GM12878 (cell line): ENCODE measurements around the gene C19orf12. TPM values are rescaled to one million over a fixed set of nuclear protein-coding genes. Genes with fewer than 3 reads are reported as not detected.

Experiments used
- CBX3 ChIP-seq: fragments of 200-600 bp; sonication (generic); IDR thresholded peaks from 2 replicates; pipeline ENCODE4 v1.6.1; 2016; ENCODE audit warnings: low read depth, borderline replicate concordance
- CREM ChIP-seq: IDR thresholded peaks from 2 replicates; pipeline ENCODE4 v1.6.1; 2014; ENCODE audit warnings: antibody characterized with exemption, low read depth
- IKZF1 ChIP-seq: fragments of 450-650 bp; conservative IDR thresholded peaks from 2 replicates; pipeline ENCODE4 v1.6.1; 2017; ENCODE audit warnings: antibody characterized with exemption, mild to moderate bottlenecking
- IKZF2 ChIP-seq, 2 experiments: fragments of 450-650 bp; IDR thresholded peaks; 2 replicates each; pipeline ENCODE4 v1.6.1; 2017; ENCODE audit warnings: mild to moderate bottlenecking in 2 of 2, moderate library complexity in 2 of 2
- MXI1 ChIP-seq: fragments of 150-350 bp; IDR thresholded peaks from 2 replicates; pipeline ENCODE4 v1.6.1; 2011; ENCODE audit warnings: low read depth, mild to moderate bottlenecking, inconsistent platforms, low read length, improper control_type of control experiment
- PAX8 ChIP-seq: fragments of 450-650 bp; IDR thresholded peaks from 2 replicates; pipeline ENCODE4 v1.6.1; 2017; ENCODE audit warnings: mild to moderate bottlenecking, moderate library complexity
- RAD21 ChIP-seq: IDR thresholded peaks from 2 replicates; pipeline ENCODE4 v1.6.1; 2011; ENCODE audit warnings: mild to moderate bottlenecking, low read depth, low read length, moderate library complexity; ENCODE audit not compliant: insufficient read depth
- RELB ChIP-seq: fragments of 450-650 bp; IDR thresholded peaks from 2 replicates; pipeline ENCODE4 v1.6.1; 2017; ENCODE audit warnings: low read depth, mild to moderate bottlenecking, moderate library complexity
- TAF1 ChIP-seq: IDR thresholded peaks from 2 replicates; pipeline ENCODE4 v1.6.1; 2011; ENCODE audit warnings: mild to moderate bottlenecking, low read depth, low read length, borderline replicate concordance
- TCF3 ChIP-seq: IDR thresholded peaks from 2 replicates; pipeline ENCODE4 v1.6.1; 2012; ENCODE audit warnings: low read depth, mild to moderate bottlenecking, low read length, borderline replicate concordance; ENCODE audit not compliant: insufficient read depth
- WRNIP1 ChIP-seq: IDR thresholded peaks from 2 replicates; pipeline ENCODE4 v1.6.1; 2011; ENCODE audit warnings: low read depth, low read length, improper control_type of control experiment, borderline replicate concordance
- ZBTB11 ChIP-seq: fragments of 450-650 bp; formaldehyde crosslinking; IDR thresholded peaks from 2 replicates; pipeline ENCODE4 v1.5.0; 2022; ENCODE audit warnings: mild to moderate bottlenecking, missing genetic modification characterization
- ZBTB40 ChIP-seq: fragments of 450-650 bp; IDR thresholded peaks from 2 replicates; pipeline ENCODE4 v1.6.1; 2016; ENCODE audit warnings: mild to moderate bottlenecking, moderate library complexity, borderline replicate concordance
- ZNF687 ChIP-seq: fragments of 450-650 bp; IDR thresholded peaks from 2 replicates; pipeline ENCODE4 v1.6.1; 2017; ENCODE audit warnings: mild to moderate bottlenecking, moderate library complexity
- polyA plus RNA-seq, 11 experiments: library from polyadenylated mRNA; depleted of rRNA in 4 of 11; unstranded in 6 of 11; stranded (reverse) in 5 of 11; fragments of >200 nt; fragmentation: Nextera tagmentation in 4 of 11; fragmentation: Illumina TruSeq in 1 of 11; extraction: Ambion mirVana in 4 of 11; extraction: Trizol in 1 of 11; gene quantifications; 1 replicate in 1 of 11; 2 replicates in 10 of 11; pipeline versions ENCODE4 v1.2.1 to v1.2.3, GENCODE V29; 2011 to 2016; ENCODE audit warnings: inconsistent platforms in 2 of 11, missing spikeins in 2 of 11, low read depth in 1 of 11
- total RNA-seq, 4 experiments: library from RNA; depleted of rRNA in 3 of 4; stranded (reverse); fragments of >200 nt in 3 of 4; fragmentation: Illumina TruSeq in 1 of 4; extraction: Trizol in 1 of 4; gene quantifications; 2 replicates each; pipeline versions ENCODE4 v1.2.1 to v1.2.3, GENCODE V29; 2013 to 2021

C19orf12 gene
- total and polyA plus RNA-seq, 10 of the 15 experiments (the other 5 are each of a cell fraction or from before 2014, with no cell fraction given): 2.3 to 23.5 (median 20.3) TPM

- peak; percentile 68; the same call in 1 of the 2 replicates for TF ChIP-seq ZBTB40
- TF ChIP-seq CREM: 0 out of 2 replicates have a peak, but pooled peaks have one; percentile 8
- no peak for TF ChIP-seq CBX3
- 0 out of 4 replicates have a peak, but pooled peaks of 1 of the 2 experiments have one; percentile 10 for TF ChIP-seq IKZF2 (IDR thresholded peaks at IDR 0.05)
- no peak for TF ChIP-seq WRNIP1
- TF ChIP-seq PAX8: no peak
- TF ChIP-seq MXI1: peak; percentile 80
- TF ChIP-seq TCF3: 0 out of 2 replicates have a peak, but pooled peaks have one; percentile 21
- TF ChIP-seq RELB: 0 out of 2 replicates have a peak, but pooled peaks have one; percentile 21
- TF ChIP-seq IKZF1: peak; percentile 79
- peak; percentile 48 for TF ChIP-seq ZBTB11
- TF ChIP-seq TAF1: 0 out of 2 replicates have a peak, but pooled peaks have one; percentile 17
- TF ChIP-seq RAD21: no peak
- TF ChIP-seq ZNF687: peak; percentile 75
These were observed at the start of gene C19orf12 (continued) for GRCh38 chr19:29714953-29715700.
